GM23338 (cell line): Measurements from ENCODE around the gene SOS2.

ENCODE experiments used
- EZH2 ChIP-seq: fragments of 200-600 bp; sonication (generic); IDR thresholded peaks from one replicate; pipeline ENCODE4 v1.8.0; 2017; ENCODE audit warnings: antibody characterized with exemption, mild to moderate bottlenecking, low read depth; ENCODE audit not compliant: unreplicated experiment
- JUNB ChIP-seq: IDR thresholded peaks from one replicate; pipeline ENCODE4 v1.6.1; 2016; ENCODE audit warnings: antibody characterized with exemption; ENCODE audit not compliant: unreplicated experiment
- POLR2AphosphoS5 ChIP-seq: IDR thresholded peaks from 2 replicates; pipeline ENCODE4 v1.6.1; 2016; ENCODE audit warnings: antibody characterized with exemption, low read depth
- ZNF114 ChIP-seq: fragments of 250-450 bp; sonication (Bioruptor Pico); IDR thresholded peaks from 2 replicates; pipeline ENCODE4 v1.5.0; 2020; ENCODE audit warnings: mild to moderate bottlenecking, moderate library complexity
- ZNF331 ChIP-seq: fragments of 250-450 bp; sonication (Bioruptor Pico); IDR thresholded peaks from 2 replicates; pipeline ENCODE4 v1.5.0; 2020; ENCODE audit warnings: low read depth, mild to moderate bottlenecking, moderate library complexity
- TF ChIP-seq, protein P1 (sequence below), 2 experiments: fragments of 200-600 bp in 1 of 2; sonication (generic) in 1 of 2; conservative IDR thresholded peaks; 2 replicates each; pipeline versions ENCODE4 v1.5.1 to v1.6.1; 2016 to 2017; ENCODE audit warnings: antibody characterized with exemption in 2 of 2, low read depth in 2 of 2, mild to moderate bottlenecking in 2 of 2, moderate library complexity in 1 of 2
- TF ChIP-seq, protein P2 (sequence below): IDR thresholded peaks from one replicate; pipeline ENCODE4 v1.6.1; 2018; ENCODE audit warnings: antibody characterized with exemption; ENCODE audit not compliant: unreplicated experiment

DNA sequence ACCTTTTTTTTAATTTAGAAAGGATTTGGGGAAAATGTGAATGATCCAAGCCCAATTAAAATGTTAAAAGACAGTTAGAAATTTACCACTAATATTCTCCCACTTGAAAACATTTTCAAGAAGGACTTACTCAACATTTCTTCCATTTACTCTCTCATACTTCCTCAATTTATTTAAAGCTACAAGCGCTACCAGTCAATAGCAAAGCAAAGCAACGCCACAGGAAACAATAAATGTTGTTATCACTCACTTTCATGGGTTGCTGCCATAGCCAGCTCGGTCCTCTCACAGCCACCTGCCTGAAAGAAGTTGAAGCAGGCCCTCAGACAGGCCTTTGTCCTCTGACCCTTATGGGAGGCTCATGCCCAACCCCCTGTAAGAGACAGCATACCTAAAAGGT lies 6.0 kb upstream of the SOS2 start:
- TF ChIP-seq EZH2 (no peak), POLR2AphosphoS5 (no peak), ZNF331 (CRISPR knock-in tag) (no peak), ZNF114 (no peak), JUNB (no peak)
- TF ChIP-seq, protein P1, sequence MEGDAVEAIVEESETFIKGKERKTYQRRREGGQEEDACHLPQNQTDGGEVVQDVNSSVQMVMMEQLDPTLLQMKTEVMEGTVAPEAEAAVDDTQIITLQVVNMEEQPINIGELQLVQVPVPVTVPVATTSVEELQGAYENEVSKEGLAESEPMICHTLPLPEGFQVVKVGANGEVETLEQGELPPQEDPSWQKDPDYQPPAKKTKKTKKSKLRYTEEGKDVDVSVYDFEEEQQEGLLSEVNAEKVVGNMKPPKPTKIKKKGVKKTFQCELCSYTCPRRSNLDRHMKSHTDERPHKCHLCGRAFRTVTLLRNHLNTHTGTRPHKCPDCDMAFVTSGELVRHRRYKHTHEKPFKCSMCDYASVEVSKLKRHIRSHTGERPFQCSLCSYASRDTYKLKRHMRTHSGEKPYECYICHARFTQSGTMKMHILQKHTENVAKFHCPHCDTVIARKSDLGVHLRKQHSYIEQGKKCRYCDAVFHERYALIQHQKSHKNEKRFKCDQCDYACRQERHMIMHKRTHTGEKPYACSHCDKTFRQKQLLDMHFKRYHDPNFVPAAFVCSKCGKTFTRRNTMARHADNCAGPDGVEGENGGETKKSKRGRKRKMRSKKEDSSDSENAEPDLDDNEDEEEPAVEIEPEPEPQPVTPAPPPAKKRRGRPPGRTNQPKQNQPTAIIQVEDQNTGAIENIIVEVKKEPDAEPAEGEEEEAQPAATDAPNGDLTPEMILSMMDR (conservative IDR thresholded peaks at IDR 0.05; ENCODE audit: low read depth in 2 of 2): no peak
- TF ChIP-seq, protein P2, sequence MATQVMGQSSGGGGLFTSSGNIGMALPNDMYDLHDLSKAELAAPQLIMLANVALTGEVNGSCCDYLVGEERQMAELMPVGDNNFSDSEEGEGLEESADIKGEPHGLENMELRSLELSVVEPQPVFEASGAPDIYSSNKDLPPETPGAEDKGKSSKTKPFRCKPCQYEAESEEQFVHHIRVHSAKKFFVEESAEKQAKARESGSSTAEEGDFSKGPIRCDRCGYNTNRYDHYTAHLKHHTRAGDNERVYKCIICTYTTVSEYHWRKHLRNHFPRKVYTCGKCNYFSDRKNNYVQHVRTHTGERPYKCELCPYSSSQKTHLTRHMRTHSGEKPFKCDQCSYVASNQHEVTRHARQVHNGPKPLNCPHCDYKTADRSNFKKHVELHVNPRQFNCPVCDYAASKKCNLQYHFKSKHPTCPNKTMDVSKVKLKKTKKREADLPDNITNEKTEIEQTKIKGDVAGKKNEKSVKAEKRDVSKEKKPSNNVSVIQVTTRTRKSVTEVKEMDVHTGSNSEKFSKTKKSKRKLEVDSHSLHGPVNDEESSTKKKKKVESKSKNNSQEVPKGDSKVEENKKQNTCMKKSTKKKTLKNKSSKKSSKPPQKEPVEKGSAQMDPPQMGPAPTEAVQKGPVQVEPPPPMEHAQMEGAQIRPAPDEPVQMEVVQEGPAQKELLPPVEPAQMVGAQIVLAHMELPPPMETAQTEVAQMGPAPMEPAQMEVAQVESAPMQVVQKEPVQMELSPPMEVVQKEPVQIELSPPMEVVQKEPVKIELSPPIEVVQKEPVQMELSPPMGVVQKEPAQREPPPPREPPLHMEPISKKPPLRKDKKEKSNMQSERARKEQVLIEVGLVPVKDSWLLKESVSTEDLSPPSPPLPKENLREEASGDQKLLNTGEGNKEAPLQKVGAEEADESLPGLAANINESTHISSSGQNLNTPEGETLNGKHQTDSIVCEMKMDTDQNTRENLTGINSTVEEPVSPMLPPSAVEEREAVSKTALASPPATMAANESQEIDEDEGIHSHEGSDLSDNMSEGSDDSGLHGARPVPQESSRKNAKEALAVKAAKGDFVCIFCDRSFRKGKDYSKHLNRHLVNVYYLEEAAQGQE: no peak
